ENCODE measurements around the gene MTHFR.

MTHFR gene

DNA sequence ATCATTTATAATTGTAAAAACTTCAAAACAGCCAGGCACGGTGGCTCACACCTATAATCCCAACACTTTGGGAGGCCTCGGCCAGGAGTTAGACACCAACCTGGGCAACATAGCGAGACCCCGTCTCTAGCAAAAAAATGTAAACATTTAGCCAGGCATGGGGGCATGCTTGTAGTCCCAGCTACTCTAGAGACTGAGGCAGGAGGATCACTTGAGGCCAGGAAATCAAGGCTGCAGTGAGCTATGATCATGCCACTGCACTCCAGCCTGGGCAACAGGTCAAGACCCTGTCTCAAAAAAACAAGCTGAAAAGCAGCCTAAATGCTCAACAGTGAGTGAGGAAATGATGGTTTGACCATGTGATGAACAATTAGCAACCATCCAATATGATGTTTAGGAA, 36.5 kb downstream of the MTHFR start:
- DNase-seq (ENCODE audit: low read depth in 1 of 2, low spot score in 1 of 2) = no peak
- TF ChIP-seq GABPA (IDR thresholded peaks at IDR 0.05; ENCODE audit: low read depth) (no peak), CTCF (IDR thresholded peaks at IDR 0.05; ENCODE audit: insufficient read depth, low read length) (no peak), POLR2AphosphoS5 (IDR thresholded peaks at IDR 0.05; ENCODE audit: low read depth) (no peak), SPI1 (IDR thresholded peaks at IDR 0.05; ENCODE audit: borderline replicate concordance, low read depth) (no peak)
- TF ChIP-seq, protein P1, sequence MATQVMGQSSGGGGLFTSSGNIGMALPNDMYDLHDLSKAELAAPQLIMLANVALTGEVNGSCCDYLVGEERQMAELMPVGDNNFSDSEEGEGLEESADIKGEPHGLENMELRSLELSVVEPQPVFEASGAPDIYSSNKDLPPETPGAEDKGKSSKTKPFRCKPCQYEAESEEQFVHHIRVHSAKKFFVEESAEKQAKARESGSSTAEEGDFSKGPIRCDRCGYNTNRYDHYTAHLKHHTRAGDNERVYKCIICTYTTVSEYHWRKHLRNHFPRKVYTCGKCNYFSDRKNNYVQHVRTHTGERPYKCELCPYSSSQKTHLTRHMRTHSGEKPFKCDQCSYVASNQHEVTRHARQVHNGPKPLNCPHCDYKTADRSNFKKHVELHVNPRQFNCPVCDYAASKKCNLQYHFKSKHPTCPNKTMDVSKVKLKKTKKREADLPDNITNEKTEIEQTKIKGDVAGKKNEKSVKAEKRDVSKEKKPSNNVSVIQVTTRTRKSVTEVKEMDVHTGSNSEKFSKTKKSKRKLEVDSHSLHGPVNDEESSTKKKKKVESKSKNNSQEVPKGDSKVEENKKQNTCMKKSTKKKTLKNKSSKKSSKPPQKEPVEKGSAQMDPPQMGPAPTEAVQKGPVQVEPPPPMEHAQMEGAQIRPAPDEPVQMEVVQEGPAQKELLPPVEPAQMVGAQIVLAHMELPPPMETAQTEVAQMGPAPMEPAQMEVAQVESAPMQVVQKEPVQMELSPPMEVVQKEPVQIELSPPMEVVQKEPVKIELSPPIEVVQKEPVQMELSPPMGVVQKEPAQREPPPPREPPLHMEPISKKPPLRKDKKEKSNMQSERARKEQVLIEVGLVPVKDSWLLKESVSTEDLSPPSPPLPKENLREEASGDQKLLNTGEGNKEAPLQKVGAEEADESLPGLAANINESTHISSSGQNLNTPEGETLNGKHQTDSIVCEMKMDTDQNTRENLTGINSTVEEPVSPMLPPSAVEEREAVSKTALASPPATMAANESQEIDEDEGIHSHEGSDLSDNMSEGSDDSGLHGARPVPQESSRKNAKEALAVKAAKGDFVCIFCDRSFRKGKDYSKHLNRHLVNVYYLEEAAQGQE (IDR thresholded peaks at IDR 0.05; ENCODE audit: insufficient replicate concordance, low read depth) = no peak
- H3K27ac ChIP-seq (replicated peaks) = no peak overlapping the region
- H3K27me3 ChIP-seq (ENCODE audit: insufficient read depth, poor library complexity, severe bottlenecking) = no peaks in the 10 kb centered on the region
- H3K4me3 ChIP-seq (replicated peaks; ENCODE audit: insufficient read depth, low read length) = no peak overlapping the region

GRCh38 chr1:11768821-11769220, 36.9 kb downstream of the MTHFR start:
- no peak overlapping the region for H3K27ac ChIP-seq (replicated peaks)
- no peaks in the 10 kb centered on the region for H3K27me3 ChIP-seq (ENCODE audit: insufficient read depth, poor library complexity, severe bottlenecking)
- TF ChIP-seq CTCF (IDR thresholded peaks at IDR 0.05; ENCODE audit: insufficient read depth, low read length) = no peak
- TF ChIP-seq SPI1 (IDR thresholded peaks at IDR 0.05; ENCODE audit: borderline replicate concordance, low read depth) = no peak
- no peak for TF ChIP-seq POLR2AphosphoS5 (IDR thresholded peaks at IDR 0.05; ENCODE audit: low read depth)
- TF ChIP-seq, protein P1 (IDR thresholded peaks at IDR 0.05; ENCODE audit: insufficient replicate concordance, low read depth) = no peak
- TF ChIP-seq GABPA (IDR thresholded peaks at IDR 0.05; ENCODE audit: low read depth) = no peak
- no peak for DNase-seq (ENCODE audit: low read depth in 1 of 2, low spot score in 1 of 2)
- no peak overlapping the region for H3K4me3 ChIP-seq (replicated peaks; ENCODE audit: insufficient read depth, low read length)

GRCh38 chr1:11767922-11768704, 37.7 kb downstream of the MTHFR start:
- TF ChIP-seq, protein P1 (IDR thresholded peaks at IDR 0.05; ENCODE audit: insufficient replicate concordance, low read depth) = no peak
- TF ChIP-seq SPI1 (IDR thresholded peaks at IDR 0.05; ENCODE audit: borderline replicate concordance, low read depth) (no peak), POLR2AphosphoS5 (IDR thresholded peaks at IDR 0.05; ENCODE audit: low read depth) (no peak), GABPA (IDR thresholded peaks at IDR 0.05; ENCODE audit: low read depth) (no peak), CTCF (IDR thresholded peaks at IDR 0.05; ENCODE audit: insufficient read depth, low read length) (no peak)
- no peak overlapping the region for H3K27ac ChIP-seq (replicated peaks)
- H3K4me3 ChIP-seq (replicated peaks; ENCODE audit: insufficient read depth, low read length) = no peak overlapping the region
- no peak for DNase-seq (ENCODE audit: low read depth in 1 of 2, low spot score in 1 of 2)
- H3K27me3 ChIP-seq (ENCODE audit: insufficient read depth, poor library complexity, severe bottlenecking) = no peaks in the 10 kb centered on the region

All from HL-60 (cell line).